HEK293 (cell line): ENCODE data around the gene PDLIM7.

ENCODE experiments used
- CTCF ChIA-PET: fragments of 350-600 bp; formaldehyde crosslinking; extraction: SDS; loops from one replicate; lab custom pipeline; 2021; ENCODE audit warnings: antibody characterized with exemption; lab: Yijun Ruan, JAX
- POLR2A ChIA-PET: fragments of 300-600 bp; formaldehyde crosslinking; extraction: SDS; loops from one replicate; lab custom pipeline; 2020; ENCODE audit warnings: antibody characterized with exemption, inconsistent platforms; lab: Yijun Ruan, JAX
- H3K27ac ChIP-seq: fragments of 200-500 bp; sonication (Bioruptor generic); 2 replicates; pipeline ENCODE4 v1.5.1; 2014; ENCODE audit warnings: low read depth, low read length, control low read depth, inconsistent platforms; ENCODE audit errors: extremely low read depth
- H3K36me3 ChIP-seq, 2 experiments: fragments of 200-500 bp in 1 of 2; sonication (Bioruptor generic) in 1 of 2; 1 replicate in 1 of 2; 2 replicates in 1 of 2; pipeline ENCODE4 v1.5.1; 2014 to 2017; ENCODE audit warnings: inconsistent platforms in 2 of 2, low read length in 2 of 2; ENCODE audit not compliant: control insufficient read depth in 2 of 2, insufficient read depth in 1 of 2
- H3K4me1 ChIP-seq: fragments of 200-500 bp; sonication (Bioruptor generic); 2 replicates; pipeline ENCODE4 v1.5.1; 2014; ENCODE audit warnings: mild to moderate bottlenecking, low read length, inconsistent platforms; ENCODE audit not compliant: control insufficient read depth, insufficient read depth
- H3K4me3 ChIP-seq: 2 replicates; pipeline ENCODE4 v1.5.1; 2011; ENCODE audit warnings: low read depth, mild to moderate bottlenecking, control low read depth, low read length, moderate library complexity
- H3K9me3 ChIP-seq: fragments of 200-500 bp; sonication (Bioruptor generic); 2 replicates; pipeline ENCODE4 v1.5.1; 2014; ENCODE audit warnings: low read depth, low read length, inconsistent platforms; ENCODE audit not compliant: control insufficient read depth, insufficient read depth
- FEZF1 ChIP-seq: fragments of 450-650 bp; formaldehyde crosslinking; IDR thresholded peaks from 2 replicates; pipeline ENCODE4 v1.5.1; 2016; ENCODE audit warnings: missing biosample characterization, missing genetic modification characterization
- IKZF3 ChIP-seq: fragments of 450-650 bp; IDR thresholded peaks from 2 replicates; pipeline ENCODE4 v1.5.0; 2018; ENCODE audit warnings: missing biosample characterization, mild to moderate bottlenecking, missing genetic modification characterization, moderate library complexity
- KLF8 ChIP-seq: fragments of 450-650 bp; formaldehyde crosslinking; IDR thresholded peaks from 2 replicates; pipeline ENCODE4 v1.5.1; 2016; ENCODE audit warnings: missing biosample characterization, missing genetic modification characterization
- REPIN1 ChIP-seq: fragments of 450-650 bp; formaldehyde crosslinking; IDR thresholded peaks from 2 replicates; pipeline ENCODE4 v1.5.1; 2017; ENCODE audit warnings: missing biosample characterization, missing genetic modification characterization, low read depth
- ZNF133 ChIP-seq: fragments of 450-650 bp; formaldehyde crosslinking; IDR thresholded peaks from 2 replicates; pipeline ENCODE4 v1.5.1; 2016; ENCODE audit warnings: missing biosample characterization, missing genetic modification characterization
- ZNF19 ChIP-seq: fragments of 450-650 bp; formaldehyde crosslinking; IDR thresholded peaks from 2 replicates; pipeline ENCODE4; 2016; ENCODE audit warnings: missing biosample characterization, missing genetic modification characterization, low read depth
- ZNF266 ChIP-seq: fragments of 450-650 bp; formaldehyde crosslinking; IDR thresholded peaks from 2 replicates; pipeline ENCODE4 v1.5.1; 2016; ENCODE audit warnings: missing biosample characterization, missing genetic modification characterization, low read depth
- ZNF354C ChIP-seq: fragments of 450-650 bp; formaldehyde crosslinking; IDR thresholded peaks from 2 replicates; pipeline ENCODE4 v1.5.1; 2016; ENCODE audit warnings: missing biosample characterization, missing genetic modification characterization, low read depth, borderline replicate concordance
- ZNF391 ChIP-seq: fragments of 450-650 bp; formaldehyde crosslinking; IDR thresholded peaks from 2 replicates; pipeline ENCODE4 v1.5.1; 2016; ENCODE audit warnings: low read depth, missing biosample characterization, missing genetic modification characterization, borderline replicate concordance
- ZNF48 ChIP-seq: fragments of 450-650 bp; formaldehyde crosslinking; IDR thresholded peaks from 2 replicates; pipeline ENCODE4 v1.5.1; 2016; ENCODE audit warnings: missing biosample characterization, missing genetic modification characterization
- ZNF600 ChIP-seq: fragments of 450-650 bp; formaldehyde crosslinking; IDR thresholded peaks from 2 replicates; pipeline ENCODE4 v1.5.1; 2016; ENCODE audit warnings: missing biosample characterization, missing genetic modification characterization
- ZNF660 ChIP-seq: fragments of 450-650 bp; IDR thresholded peaks from 2 replicates; pipeline ENCODE4 v1.5.1; 2018; ENCODE audit warnings: missing biosample characterization, mild to moderate bottlenecking, missing genetic modification characterization
- ZNF830 ChIP-seq: fragments of 450-650 bp; IDR thresholded peaks from 2 replicates; pipeline ENCODE4 v1.5.0; 2018; ENCODE audit warnings: missing biosample characterization, missing genetic modification characterization, low read depth, mild to moderate bottlenecking, moderate library complexity
- ZNF843 ChIP-seq: fragments of 450-650 bp; formaldehyde crosslinking; IDR thresholded peaks from 2 replicates; pipeline ENCODE4 v1.5.1; 2016; ENCODE audit warnings: missing biosample characterization, missing genetic modification characterization
- ZSCAN16 ChIP-seq: fragments of 450-650 bp; formaldehyde crosslinking; IDR thresholded peaks from 2 replicates; pipeline ENCODE4 v1.5.1; 2016; ENCODE audit warnings: missing biosample characterization, missing genetic modification characterization
- ZSCAN23 ChIP-seq: fragments of 450-650 bp; formaldehyde crosslinking; IDR thresholded peaks from 2 replicates; pipeline ENCODE4 v1.5.1; 2016; ENCODE audit warnings: missing biosample characterization, missing genetic modification characterization
- TF ChIP-seq, protein P1 (sequence below): fragments of 450-650 bp; formaldehyde crosslinking; IDR thresholded peaks from 2 replicates; pipeline ENCODE4 v1.5.1; 2016; ENCODE audit warnings: missing biosample characterization, missing genetic modification characterization, borderline replicate concordance
- TF ChIP-seq, protein P2 (sequence below): fragments of 450-650 bp; formaldehyde crosslinking; IDR thresholded peaks from 2 replicates; pipeline ENCODE4 v1.5.1; 2016; ENCODE audit warnings: missing biosample characterization, missing genetic modification characterization
- TF ChIP-seq, protein P3 (sequence below): fragments of 450-650 bp; formaldehyde crosslinking; IDR thresholded peaks from 2 replicates; pipeline ENCODE4 v1.5.1; 2016; ENCODE audit warnings: missing biosample characterization, missing genetic modification characterization
- TF ChIP-seq, protein P4 (sequence below): fragments of 450-650 bp; formaldehyde crosslinking; IDR thresholded peaks from 2 replicates; pipeline ENCODE4 v1.5.1; 2017; ENCODE audit warnings: missing biosample characterization, missing genetic modification characterization
- TF ChIP-seq, protein P5 (sequence below): fragments of 450-650 bp; formaldehyde crosslinking; IDR thresholded peaks from 2 replicates; pipeline ENCODE4 v1.5.1; 2016; ENCODE audit warnings: missing biosample characterization, missing genetic modification characterization

Gene PDLIM7

DNA sequence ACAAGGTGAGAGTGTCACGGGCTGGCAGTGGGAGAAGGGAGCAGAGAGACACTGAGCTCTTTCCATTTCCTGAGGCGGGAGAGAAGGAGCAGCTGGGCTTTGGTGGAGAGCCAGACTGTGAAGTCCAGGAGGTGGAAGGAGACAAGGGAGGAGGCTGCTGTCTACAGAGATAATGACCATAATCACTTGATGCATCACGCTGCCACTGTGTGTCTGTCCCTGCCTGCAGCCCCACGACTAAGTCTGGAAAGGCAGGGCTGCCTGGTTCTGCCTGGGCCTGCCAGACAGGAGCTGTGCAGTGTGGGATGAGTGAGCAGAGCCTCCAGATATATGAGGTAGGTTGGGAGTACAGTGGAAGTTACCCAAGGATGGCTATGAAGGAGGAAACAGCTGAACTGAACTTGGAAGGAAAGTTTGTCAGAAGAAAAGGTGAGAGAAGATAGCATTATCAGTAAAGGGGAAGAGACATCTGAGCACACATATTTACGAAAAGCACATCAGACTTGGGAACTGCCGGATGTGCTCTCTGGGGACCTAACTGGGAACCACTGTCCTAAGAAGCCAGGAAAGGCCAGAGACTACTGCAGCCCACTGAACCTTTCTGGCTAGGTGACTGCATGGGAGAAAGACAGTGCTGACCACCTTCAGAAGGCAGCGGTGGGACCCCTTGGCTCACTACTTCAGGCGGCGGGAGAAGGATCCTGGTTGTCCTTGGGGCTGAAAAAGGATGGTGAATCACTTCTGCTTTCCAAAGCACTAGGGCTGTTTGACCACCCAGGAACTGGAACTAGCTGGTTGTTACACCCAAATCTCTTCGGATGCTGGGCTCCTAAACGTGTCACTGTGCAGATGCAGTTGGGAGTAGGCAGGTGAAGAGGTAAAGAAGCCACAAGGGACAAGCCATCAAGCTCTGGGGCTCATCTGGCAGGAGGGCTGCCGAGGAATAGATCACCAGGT lies 32.1 kb upstream of the PDLIM7 start:
- ChIA-PET POLR2A (interaction anchor here (0.6 kb wide), 1 partner anchor 337 kb away, joined by 5 read pairs; no protein-coding TSS in a partner anchor), CTCF (interaction anchor here (0.6 kb wide), 2 partner anchors 22 to 467 kb away, joined by 3 read pairs; no protein-coding TSS in a partner anchor)
- Histone ChIP-seq H3K36me3 (peaks cover 13 to 94% of the 10 kb centered on the region in 2 experiments; a peak in 2 of 3 replicates), H3K4me1 (no peaks in the 10 kb centered on the region), H3K9me3 (no peaks in the 10 kb centered on the region), H3K4me3 (no peak overlapping the region), H3K27ac (no peak overlapping the region)
- TF ChIP-seq, protein P1, sequence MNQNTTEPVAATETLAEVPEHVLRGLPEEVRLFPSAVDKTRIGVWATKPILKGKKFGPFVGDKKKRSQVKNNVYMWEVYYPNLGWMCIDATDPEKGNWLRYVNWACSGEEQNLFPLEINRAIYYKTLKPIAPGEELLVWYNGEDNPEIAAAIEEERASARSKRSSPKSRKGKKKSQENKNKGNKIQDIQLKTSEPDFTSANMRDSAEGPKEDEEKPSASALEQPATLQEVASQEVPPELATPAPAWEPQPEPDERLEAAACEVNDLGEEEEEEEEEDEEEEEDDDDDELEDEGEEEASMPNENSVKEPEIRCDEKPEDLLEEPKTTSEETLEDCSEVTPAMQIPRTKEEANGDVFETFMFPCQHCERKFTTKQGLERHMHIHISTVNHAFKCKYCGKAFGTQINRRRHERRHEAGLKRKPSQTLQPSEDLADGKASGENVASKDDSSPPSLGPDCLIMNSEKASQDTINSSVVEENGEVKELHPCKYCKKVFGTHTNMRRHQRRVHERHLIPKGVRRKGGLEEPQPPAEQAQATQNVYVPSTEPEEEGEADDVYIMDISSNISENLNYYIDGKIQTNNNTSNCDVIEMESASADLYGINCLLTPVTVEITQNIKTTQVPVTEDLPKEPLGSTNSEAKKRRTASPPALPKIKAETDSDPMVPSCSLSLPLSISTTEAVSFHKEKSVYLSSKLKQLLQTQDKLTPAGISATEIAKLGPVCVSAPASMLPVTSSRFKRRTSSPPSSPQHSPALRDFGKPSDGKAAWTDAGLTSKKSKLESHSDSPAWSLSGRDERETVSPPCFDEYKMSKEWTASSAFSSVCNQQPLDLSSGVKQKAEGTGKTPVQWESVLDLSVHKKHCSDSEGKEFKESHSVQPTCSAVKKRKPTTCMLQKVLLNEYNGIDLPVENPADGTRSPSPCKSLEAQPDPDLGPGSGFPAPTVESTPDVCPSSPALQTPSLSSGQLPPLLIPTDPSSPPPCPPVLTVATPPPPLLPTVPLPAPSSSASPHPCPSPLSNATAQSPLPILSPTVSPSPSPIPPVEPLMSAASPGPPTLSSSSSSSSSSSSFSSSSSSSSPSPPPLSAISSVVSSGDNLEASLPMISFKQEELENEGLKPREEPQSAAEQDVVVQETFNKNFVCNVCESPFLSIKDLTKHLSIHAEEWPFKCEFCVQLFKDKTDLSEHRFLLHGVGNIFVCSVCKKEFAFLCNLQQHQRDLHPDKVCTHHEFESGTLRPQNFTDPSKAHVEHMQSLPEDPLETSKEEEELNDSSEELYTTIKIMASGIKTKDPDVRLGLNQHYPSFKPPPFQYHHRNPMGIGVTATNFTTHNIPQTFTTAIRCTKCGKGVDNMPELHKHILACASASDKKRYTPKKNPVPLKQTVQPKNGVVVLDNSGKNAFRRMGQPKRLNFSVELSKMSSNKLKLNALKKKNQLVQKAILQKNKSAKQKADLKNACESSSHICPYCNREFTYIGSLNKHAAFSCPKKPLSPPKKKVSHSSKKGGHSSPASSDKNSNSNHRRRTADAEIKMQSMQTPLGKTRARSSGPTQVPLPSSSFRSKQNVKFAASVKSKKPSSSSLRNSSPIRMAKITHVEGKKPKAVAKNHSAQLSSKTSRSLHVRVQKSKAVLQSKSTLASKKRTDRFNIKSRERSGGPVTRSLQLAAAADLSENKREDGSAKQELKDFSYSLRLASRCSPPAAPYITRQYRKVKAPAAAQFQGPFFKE (tag by site-specific recombination): no peak
- TF ChIP-seq ZNF19 (tag by site-specific recombination): no peak
- TF ChIP-seq, protein P2, sequence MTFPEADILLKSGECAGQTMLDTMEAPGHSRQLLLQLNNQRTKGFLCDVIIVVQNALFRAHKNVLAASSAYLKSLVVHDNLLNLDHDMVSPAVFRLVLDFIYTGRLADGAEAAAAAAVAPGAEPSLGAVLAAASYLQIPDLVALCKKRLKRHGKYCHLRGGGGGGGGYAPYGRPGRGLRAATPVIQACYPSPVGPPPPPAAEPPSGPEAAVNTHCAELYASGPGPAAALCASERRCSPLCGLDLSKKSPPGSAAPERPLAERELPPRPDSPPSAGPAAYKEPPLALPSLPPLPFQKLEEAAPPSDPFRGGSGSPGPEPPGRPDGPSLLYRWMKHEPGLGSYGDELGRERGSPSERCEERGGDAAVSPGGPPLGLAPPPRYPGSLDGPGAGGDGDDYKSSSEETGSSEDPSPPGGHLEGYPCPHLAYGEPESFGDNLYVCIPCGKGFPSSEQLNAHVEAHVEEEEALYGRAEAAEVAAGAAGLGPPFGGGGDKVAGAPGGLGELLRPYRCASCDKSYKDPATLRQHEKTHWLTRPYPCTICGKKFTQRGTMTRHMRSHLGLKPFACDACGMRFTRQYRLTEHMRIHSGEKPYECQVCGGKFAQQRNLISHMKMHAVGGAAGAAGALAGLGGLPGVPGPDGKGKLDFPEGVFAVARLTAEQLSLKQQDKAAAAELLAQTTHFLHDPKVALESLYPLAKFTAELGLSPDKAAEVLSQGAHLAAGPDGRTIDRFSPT (tag by site-specific recombination): no peak
- TF ChIP-seq ZNF48 (tag by site-specific recombination): no peak
- no peak for TF ChIP-seq ZNF266 (tag by site-specific recombination)
- TF ChIP-seq, protein P3, sequence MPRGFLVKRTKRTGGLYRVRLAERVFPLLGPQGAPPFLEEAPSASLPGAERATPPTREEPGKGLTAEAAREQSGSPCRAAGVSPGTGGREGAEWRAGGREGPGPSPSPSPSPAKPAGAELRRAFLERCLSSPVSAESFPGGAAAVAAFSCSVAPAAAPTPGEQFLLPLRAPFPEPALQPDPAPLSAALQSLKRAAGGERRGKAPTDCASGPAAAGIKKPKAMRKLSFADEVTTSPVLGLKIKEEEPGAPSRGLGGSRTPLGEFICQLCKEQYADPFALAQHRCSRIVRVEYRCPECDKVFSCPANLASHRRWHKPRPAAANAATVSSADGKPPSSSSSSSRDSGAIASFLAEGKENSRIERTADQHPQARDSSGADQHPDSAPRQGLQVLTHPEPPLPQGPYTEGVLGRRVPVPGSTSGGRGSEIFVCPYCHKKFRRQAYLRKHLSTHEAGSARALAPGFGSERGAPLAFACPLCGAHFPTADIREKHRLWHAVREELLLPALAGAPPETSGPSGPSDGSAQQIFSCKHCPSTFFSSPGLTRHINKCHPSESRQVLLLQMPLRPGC: no peak
- no peak for TF ChIP-seq ZNF133 (tag by site-specific recombination)
- no peak for TF ChIP-seq IKZF3
- no peak for TF ChIP-seq ZSCAN16 (tag by site-specific recombination)
- TF ChIP-seq ZNF843 (tag by site-specific recombination): no peak
- TF ChIP-seq REPIN1 (tag by site-specific recombination): no peak
- no peak for TF ChIP-seq ZNF830 (tag by site-specific recombination)

DNA sequence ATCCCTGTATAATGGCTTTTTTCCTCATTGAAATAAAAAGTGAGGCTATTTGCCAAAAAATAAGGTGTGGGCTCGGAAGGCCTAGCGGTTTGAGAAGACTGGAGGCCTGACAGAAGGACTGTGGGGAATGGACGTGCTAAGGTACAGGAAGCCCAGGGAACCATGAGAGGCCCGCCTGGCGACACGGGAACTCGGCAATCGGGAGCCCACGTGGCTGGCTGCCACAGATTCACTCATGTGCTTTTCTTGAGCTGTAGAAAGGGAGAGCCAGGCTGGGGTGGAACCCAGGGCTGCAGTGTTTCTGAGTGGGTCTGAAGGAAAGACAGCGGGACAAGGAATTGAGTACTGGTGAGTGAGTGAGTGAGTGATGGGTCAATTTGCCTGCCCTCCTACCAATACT lies 31.2 kb upstream of the PDLIM7 start:
- Histone ChIP-seq H3K9me3 (no peaks in the 10 kb centered on the region), H3K4me1 (no peaks in the 10 kb centered on the region), H3K4me3 (no peak overlapping the region), H3K36me3 (peaks cover 10 to 97% of the 10 kb centered on the region in 2 experiments; a peak in 2 of 3 replicates), H3K27ac (no peak overlapping the region)
- CTCF ChIA-PET: interaction anchor here (0.6 kb wide), 1 partner anchor 21 kb away, joined by 3 read pairs; no protein-coding TSS in a partner anchor
- POLR2A ChIA-PET: no interaction called here
- TF ChIP-seq ZNF660 (tag by site-specific recombination) (no peak), ZNF354C (tag by site-specific recombination) (no peak), FEZF1 (no peak), ZNF391 (tag by site-specific recombination) (no peak), ZSCAN23 (no peak), ZNF600 (tag by site-specific recombination) (no peak), KLF8 (tag by site-specific recombination) (no peak)
- TF ChIP-seq, protein P4, sequence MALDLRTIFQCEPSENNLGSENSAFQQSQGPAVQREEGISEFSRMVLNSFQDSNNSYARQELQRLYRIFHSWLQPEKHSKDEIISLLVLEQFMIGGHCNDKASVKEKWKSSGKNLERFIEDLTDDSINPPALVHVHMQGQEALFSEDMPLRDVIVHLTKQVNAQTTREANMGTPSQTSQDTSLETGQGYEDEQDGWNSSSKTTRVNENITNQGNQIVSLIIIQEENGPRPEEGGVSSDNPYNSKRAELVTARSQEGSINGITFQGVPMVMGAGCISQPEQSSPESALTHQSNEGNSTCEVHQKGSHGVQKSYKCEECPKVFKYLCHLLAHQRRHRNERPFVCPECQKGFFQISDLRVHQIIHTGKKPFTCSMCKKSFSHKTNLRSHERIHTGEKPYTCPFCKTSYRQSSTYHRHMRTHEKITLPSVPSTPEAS: no peak
- TF ChIP-seq, protein P5, sequence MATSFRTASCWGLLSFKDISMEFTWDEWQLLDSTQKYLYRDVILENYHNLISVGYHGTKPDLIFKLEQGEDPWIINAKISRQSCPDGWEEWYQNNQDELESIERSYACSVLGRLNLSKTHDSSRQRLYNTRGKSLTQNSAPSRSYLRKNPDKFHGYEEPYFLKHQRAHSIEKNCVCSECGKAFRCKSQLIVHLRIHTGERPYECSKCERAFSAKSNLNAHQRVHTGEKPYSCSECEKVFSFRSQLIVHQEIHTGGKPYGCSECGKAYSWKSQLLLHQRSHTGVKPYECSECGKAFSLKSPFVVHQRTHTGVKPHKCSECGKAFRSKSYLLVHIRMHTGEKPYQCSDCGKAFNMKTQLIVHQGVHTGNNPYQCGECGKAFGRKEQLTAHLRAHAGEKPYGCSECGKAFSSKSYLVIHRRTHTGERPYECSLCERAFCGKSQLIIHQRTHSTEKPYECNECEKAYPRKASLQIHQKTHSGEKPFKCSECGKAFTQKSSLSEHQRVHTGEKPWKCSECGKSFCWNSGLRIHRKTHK: no peak
